Neural progenitor cell (in vitro differentiated cells): ENCODE results near the gene TMEM154. TPM values are rescaled to one million over a fixed set of nuclear protein-coding genes. Genes with fewer than 3 reads are reported as not detected.

Experiments
- DNase-seq: peaks from one replicate; pipeline ENCODE4 v3.0.0-alpha.2; 2016; ENCODE audit warnings: low spot score
- H2AFZ ChIP-seq: fragments of 200-600 bp; sonication (generic); replicated peaks from 2 replicates; pipeline ENCODE4 v1.6.1; 2016; ENCODE audit warnings: antibody characterized with exemption
- H3F3A ChIP-seq: fragments of 200-600 bp; sonication (generic); 2 replicates; pipeline ENCODE4 v1.6.1; 2016; ENCODE audit warnings: antibody characterized with exemption, low read depth
- H3K27ac ChIP-seq: fragments of 200-600 bp; sonication (generic); 2 replicates; pipeline ENCODE4 v1.5.1; 2016; ENCODE audit warnings: mild to moderate bottlenecking
- H3K27me3 ChIP-seq: fragments of 200-600 bp; sonication (generic); 2 replicates; pipeline ENCODE4 v1.6.1; 2016; ENCODE audit warnings: mild to moderate bottlenecking, moderate library complexity
- H3K36me3 ChIP-seq: fragments of 200-600 bp; sonication (generic); 2 replicates; pipeline ENCODE4 v1.5.1; 2016
- H3K4me1 ChIP-seq: fragments of 200-600 bp; sonication (generic); 2 replicates; pipeline ENCODE4 v1.6.1; 2016; ENCODE audit warnings: mixed run types
- H3K4me2 ChIP-seq: fragments of 200-600 bp; sonication (generic); 2 replicates; pipeline ENCODE4 v1.6.1; 2016
- H3K4me3 ChIP-seq: fragments of 200-600 bp; sonication (generic); 2 replicates; pipeline ENCODE4 v1.5.1; 2016
- H3K79me2 ChIP-seq: fragments of 200-600 bp; sonication (generic); 2 replicates; pipeline ENCODE4 v1.6.1; 2016; ENCODE audit warnings: low read depth
- H3K9ac ChIP-seq: fragments of 200-600 bp; sonication (generic); 2 replicates; pipeline ENCODE4 v1.6.1; 2016
- H3K9me3 ChIP-seq: fragments of 200-600 bp; sonication (generic); 2 replicates; pipeline ENCODE4 v1.5.1; 2016; ENCODE audit warnings: low read depth
- H4K20me1 ChIP-seq: fragments of 200-600 bp; sonication (generic); 2 replicates; pipeline ENCODE4 v1.6.1; 2016; ENCODE audit warnings: low read depth
- H3K27ac Mint-ChIP-seq: 3 replicates; pipeline ENCODE4 v1.8.0; 2021; ENCODE audit warnings: mixed read lengths
- H3K27me3 Mint-ChIP-seq: 2 replicates; pipeline ENCODE4 v1.8.0; 2022; ENCODE audit warnings: low read depth, mild to moderate bottlenecking, inconsistent platforms, moderate library complexity, mixed read lengths; ENCODE audit not compliant: insufficient read depth
- H3K36me3 Mint-ChIP-seq: 3 replicates; pipeline ENCODE4 v1.8.0; 2021; ENCODE audit warnings: mixed read lengths
- H3K4me1 Mint-ChIP-seq: 3 replicates; pipeline ENCODE4 v1.8.0; 2021; ENCODE audit warnings: mixed read lengths
- H3K4me3 Mint-ChIP-seq: 3 replicates; pipeline ENCODE4 v1.8.0; 2021; ENCODE audit warnings: mild to moderate bottlenecking, moderate library complexity, mixed read lengths
- H3K9me3 Mint-ChIP-seq: 3 replicates; pipeline ENCODE4 v1.8.0; 2020; ENCODE audit warnings: mixed read lengths
- EZH2 ChIP-seq: fragments of 200-600 bp; sonication (generic); IDR thresholded peaks from 2 replicates; pipeline ENCODE4 v1.6.1; 2017; ENCODE audit warnings: antibody characterized with exemption, mild to moderate bottlenecking, moderate library complexity
- EZH2phosphoT487 ChIP-seq: fragments of 200-600 bp; sonication (generic); IDR thresholded peaks from 2 replicates; pipeline ENCODE4 v1.6.1; 2017; ENCODE audit warnings: antibody characterized with exemption
- total RNA-seq: library from RNA; depleted of rRNA; stranded (reverse); fragments of >200 nt; gene quantifications from 2 replicates; pipeline ENCODE4 v1.2.3, GENCODE V29; 2015; ENCODE audit warnings: low replicate concordance
- TF ChIP-seq, protein P1 (sequence below): fragments of 200-600 bp; sonication (generic); IDR thresholded peaks from 2 replicates; pipeline ENCODE4 v1.5.1; 2017; ENCODE audit warnings: antibody characterized with exemption, mild to moderate bottlenecking

TMEM154 gene
- total RNA-seq, 1 donor from 2014 or later, result 3.0 TPM

DNA sequence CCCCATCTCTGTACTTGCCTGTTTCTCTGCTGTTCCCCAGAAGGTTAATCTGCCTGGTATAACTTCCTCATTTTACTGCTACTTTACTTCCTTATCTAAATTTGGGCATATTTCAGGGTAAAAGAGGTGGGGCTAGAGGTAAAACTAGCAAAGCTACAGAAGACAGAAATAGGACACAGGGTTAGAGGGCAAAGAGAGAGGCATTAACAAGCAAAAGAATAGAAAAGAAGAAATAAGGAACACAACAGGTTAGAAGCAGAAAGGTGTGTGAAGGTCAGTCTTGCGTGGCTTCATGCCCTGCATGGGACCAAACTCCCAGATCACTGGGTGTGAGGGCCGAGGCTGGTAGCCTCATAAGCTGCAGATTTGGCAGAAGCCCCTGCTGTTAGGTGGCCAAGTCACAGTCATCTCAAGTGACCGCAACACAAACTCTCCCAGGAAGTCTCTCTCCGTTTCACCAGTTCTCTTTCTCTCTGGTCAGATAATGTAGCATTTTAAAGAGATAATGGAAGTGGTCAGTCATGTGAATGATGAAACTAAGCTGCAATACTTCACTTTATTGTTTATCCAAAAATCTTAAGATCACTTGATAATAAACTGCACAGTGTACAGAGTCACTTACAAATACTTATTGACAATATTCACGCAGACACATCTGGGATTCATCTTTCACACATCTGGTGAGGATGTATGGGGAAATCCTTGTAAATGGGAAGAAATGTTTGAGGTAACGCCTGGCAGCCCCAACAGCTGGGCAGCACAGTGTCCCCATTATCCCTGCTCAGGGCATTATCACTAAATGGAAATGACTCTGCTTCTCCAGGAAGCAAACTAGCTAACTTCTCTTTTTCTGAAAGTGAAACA is 16.4 kb downstream of the TMEM154 start:
- Histone ChIP-seq H3K27me3 (no peaks in the 10 kb centered on the region), H3K9me3 (no peaks in the 10 kb centered on the region), H3K27ac (no peak overlapping the region), H3K9ac (no peak overlapping the region), H3K4me1 (no peaks in the 10 kb centered on the region), H3K4me2 (no peak overlapping the region), H3K36me3 (no peaks in the 10 kb centered on the region), H3K4me3 (no peak overlapping the region), H3F3A (no peaks in the 10 kb centered on the region), H4K20me1 (no peaks in the 10 kb centered on the region), H2AFZ (no peak overlapping the region), H3K79me2 (no peaks in the 10 kb centered on the region)
- DNase-seq, result no peak
- Mint-ChIP-seq H3K27me3 (no peaks in the 10 kb centered on the region), H3K9me3 (no peaks in the 10 kb centered on the region), H3K4me3 (no peak overlapping the region), H3K27ac (no peak overlapping the region), H3K4me1 (no peaks in the 10 kb centered on the region), H3K36me3 (no peaks in the 10 kb centered on the region)
- TF ChIP-seq EZH2, result no peak
- TF ChIP-seq EZH2phosphoT487, result no peak
- TF ChIP-seq, protein P1, sequence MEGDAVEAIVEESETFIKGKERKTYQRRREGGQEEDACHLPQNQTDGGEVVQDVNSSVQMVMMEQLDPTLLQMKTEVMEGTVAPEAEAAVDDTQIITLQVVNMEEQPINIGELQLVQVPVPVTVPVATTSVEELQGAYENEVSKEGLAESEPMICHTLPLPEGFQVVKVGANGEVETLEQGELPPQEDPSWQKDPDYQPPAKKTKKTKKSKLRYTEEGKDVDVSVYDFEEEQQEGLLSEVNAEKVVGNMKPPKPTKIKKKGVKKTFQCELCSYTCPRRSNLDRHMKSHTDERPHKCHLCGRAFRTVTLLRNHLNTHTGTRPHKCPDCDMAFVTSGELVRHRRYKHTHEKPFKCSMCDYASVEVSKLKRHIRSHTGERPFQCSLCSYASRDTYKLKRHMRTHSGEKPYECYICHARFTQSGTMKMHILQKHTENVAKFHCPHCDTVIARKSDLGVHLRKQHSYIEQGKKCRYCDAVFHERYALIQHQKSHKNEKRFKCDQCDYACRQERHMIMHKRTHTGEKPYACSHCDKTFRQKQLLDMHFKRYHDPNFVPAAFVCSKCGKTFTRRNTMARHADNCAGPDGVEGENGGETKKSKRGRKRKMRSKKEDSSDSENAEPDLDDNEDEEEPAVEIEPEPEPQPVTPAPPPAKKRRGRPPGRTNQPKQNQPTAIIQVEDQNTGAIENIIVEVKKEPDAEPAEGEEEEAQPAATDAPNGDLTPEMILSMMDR, result no peak

DNA sequence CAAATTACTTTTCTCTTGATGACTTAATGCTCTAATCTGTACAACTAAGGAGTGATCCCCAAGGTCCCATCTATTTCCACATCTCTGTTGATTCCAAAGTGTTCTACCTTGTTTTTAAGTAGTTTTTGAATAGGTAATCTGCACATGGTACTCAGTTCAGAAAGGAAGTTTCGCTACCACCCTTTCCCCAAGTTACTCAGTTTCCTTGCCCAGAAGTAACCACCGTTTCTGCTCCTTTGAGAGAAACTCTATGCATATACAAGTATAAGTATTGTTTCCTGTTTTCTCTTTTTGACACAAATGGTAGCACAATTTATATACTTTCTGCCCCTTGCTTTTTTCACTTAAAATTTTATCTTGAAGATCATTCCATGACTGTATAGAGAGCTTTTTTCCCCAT is 18.1 kb downstream of the TMEM154 start:
- Histone ChIP-seq H4K20me1 (no peaks in the 10 kb centered on the region), H3K9me3 (peaks cover 11% of the 10 kb centered on the region), H3K79me2 (no peaks in the 10 kb centered on the region), H3K4me3 (no peak overlapping the region), H3K36me3 (no peaks in the 10 kb centered on the region), H3K9ac (no peak overlapping the region), H3K27me3 (no peaks in the 10 kb centered on the region), H3K4me2 (no peak overlapping the region), H3F3A (no peaks in the 10 kb centered on the region), H3K4me1 (no peaks in the 10 kb centered on the region), H2AFZ (no peak overlapping the region), H3K27ac (no peak overlapping the region)
- Mint-ChIP-seq H3K36me3 (peaks cover 5% of the 10 kb centered on the region), H3K4me3 (no peak overlapping the region), H3K4me1 (no peaks in the 10 kb centered on the region), H3K27me3 (no peaks in the 10 kb centered on the region), H3K9me3 (peaks cover 16% of the 10 kb centered on the region), H3K27ac (no peak overlapping the region)
- TF ChIP-seq EZH2, result no peak
- TF ChIP-seq, protein P1, result no peak
- TF ChIP-seq EZH2phosphoT487, result no peak
- DNase-seq, result no peak

DNA sequence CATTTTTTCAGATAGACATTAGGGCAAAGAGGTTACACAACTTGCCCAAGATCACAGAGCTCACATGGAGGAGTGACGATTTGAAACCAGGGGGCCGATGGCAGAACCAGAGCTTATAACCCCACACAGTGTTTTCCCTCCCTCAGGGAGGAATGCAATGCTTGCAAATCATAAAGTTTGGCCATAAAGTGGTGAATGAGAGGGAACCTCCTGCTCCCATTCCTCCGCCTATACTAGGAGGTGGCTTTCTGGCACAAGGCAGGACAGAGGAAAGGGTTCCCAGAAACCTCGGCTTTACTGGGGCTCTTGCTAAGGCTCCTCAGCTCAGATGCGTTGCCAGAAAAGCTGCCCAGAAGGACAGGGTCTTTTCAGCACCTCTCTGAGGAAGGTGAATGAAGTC is 19.3 kb downstream of the TMEM154 start:
- H3K27me3 ChIP-seq, result no peaks in the 10 kb centered on the region
- Mint-ChIP-seq H3K4me3 (no peak overlapping the region), H3K9me3 (peaks cover 22% of the 10 kb centered on the region), H3K27ac (no peak overlapping the region), H3K4me1 (no peaks in the 10 kb centered on the region), H3K27me3 (peaks cover 3% of the 10 kb centered on the region), H3K36me3 (peaks cover 5% of the 10 kb centered on the region)
- no peaks in the 10 kb centered on the region for H3K4me1 ChIP-seq
- no peak for DNase-seq
- H3K79me2 ChIP-seq, result no peaks in the 10 kb centered on the region
- no peak overlapping the region for H3K4me3 ChIP-seq
- no peaks in the 10 kb centered on the region for H3F3A ChIP-seq
- H3K36me3 ChIP-seq, result no peaks in the 10 kb centered on the region
- no peak overlapping the region for H3K4me2 ChIP-seq
- H3K27ac ChIP-seq, result no peak overlapping the region
- H4K20me1 ChIP-seq, result no peaks in the 10 kb centered on the region
- peaks cover 11% of the 10 kb centered on the region for H3K9me3 ChIP-seq
- H3K9ac ChIP-seq, result no peak overlapping the region
- TF ChIP-seq EZH2phosphoT487, result no peak
- no peak for TF ChIP-seq EZH2
- TF ChIP-seq, protein P1, result no peak
- no peak overlapping the region for H2AFZ ChIP-seq
